GM21825 (cell line): ENCODE data around the gene BCKDK.

Experiments
- ATAC-seq: cut with Tn5 transposase; IDR thresholded peaks from one replicate; pipeline ENCODE4 v1.9.1; 2021; ENCODE audit warnings: mild to moderate bottlenecking, moderate library complexity; ENCODE audit not compliant: unreplicated experiment

The BCKDK gene

GRCh38 chr16:31080035-31080629, 28.1 kb upstream of the BCKDK start:
- ATAC-seq = no peak

DNA sequence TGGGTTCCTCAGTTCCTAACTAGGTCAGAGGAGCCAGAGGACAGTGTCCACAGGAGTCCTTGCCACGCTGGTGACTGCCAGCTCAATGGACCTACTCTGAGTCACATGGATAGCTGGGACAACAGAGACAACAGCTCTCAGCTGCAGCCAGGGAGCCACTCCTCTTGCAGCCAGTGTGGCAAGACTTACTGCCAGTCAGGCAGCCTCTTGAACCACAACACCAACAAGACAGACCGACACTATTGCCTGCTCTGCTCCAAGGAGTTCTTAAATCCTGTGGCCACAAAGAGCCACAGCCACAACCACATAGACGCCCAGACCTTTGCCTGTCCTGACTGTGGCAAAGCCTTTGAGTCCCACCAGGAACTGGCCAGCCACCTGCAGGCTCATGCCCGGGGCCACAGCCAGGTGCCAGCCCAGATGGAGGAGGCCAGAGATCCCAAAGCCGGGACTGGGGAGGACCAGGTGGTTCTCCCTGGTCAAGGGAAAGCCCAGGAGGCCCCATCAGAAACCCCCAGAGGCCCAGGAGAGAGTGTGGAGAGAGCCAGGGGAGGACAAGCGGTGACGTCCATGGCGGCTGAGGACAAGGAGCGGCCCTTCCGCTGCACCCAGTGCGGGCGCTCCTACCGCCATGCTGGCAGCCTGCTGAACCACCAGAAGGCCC, 27.3 kb upstream of the BCKDK start:
- ATAC-seq = no peak

- ATAC-seq = no peak
Measured at GRCh38 chr16:31081428-31082351, 26.5 kb upstream of the BCKDK start.

DNA sequence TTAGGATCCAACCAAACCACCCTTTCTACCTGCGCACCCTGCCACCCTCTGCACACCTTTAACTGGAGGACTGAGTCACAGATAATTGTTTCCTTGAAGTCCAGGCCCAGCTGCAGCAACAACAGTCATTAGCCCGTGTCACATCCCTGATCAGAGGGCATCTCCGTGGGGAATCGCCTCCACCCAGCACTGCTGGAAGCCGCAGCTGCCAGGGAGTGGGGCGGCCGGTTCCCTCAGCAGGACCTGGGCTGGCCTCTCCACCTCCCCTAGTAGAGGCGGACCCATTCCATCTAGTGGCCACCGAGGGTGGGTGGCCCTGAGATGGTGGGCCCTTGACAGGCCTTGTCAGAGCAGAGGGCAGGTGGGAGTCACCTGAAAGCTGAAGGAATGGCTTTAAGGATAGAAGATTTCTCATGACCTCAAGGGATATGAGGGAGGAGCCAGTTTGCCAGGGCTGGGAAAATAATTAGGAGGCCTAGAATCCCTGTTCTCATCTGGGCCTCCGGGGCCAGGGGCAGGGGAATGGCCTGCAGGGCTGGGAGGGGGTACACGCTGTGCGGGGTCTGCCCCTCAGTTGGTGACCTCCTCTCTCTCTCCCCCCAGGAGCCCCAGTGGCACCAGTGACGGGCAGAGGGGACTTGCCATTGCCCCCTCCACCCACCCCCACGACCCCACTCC, 25.7 kb upstream of the BCKDK start:
- no peak for ATAC-seq

GRCh38 chr16:31083081-31083480, 25.1 kb upstream of the BCKDK start:
- ATAC-seq = no peak

- ATAC-seq = no peak
Measured at GRCh38 chr16:31083556-31083955, 24.6 kb upstream of the BCKDK start.

DNA sequence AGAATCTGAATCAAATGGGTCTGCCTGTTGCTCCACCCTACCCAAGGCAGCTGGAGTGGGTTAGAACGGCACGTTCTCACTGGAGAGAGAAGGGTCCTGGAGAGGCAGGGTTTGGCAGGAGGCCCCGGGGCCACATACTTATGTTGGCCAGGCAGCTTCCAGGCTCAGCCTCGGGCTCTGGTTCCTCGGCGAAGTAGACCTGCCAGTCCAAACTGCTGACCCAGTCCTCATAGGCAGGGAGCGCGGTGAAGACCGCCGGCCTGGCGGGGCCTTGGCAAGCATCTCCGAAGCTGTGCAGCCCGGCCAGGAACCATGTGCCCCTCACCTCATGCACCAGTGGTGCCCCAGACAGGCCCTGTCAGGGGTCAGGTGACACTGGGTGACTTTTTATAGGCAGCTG, 24.2 kb upstream of the BCKDK start:
- ATAC-seq = no peak

DNA sequence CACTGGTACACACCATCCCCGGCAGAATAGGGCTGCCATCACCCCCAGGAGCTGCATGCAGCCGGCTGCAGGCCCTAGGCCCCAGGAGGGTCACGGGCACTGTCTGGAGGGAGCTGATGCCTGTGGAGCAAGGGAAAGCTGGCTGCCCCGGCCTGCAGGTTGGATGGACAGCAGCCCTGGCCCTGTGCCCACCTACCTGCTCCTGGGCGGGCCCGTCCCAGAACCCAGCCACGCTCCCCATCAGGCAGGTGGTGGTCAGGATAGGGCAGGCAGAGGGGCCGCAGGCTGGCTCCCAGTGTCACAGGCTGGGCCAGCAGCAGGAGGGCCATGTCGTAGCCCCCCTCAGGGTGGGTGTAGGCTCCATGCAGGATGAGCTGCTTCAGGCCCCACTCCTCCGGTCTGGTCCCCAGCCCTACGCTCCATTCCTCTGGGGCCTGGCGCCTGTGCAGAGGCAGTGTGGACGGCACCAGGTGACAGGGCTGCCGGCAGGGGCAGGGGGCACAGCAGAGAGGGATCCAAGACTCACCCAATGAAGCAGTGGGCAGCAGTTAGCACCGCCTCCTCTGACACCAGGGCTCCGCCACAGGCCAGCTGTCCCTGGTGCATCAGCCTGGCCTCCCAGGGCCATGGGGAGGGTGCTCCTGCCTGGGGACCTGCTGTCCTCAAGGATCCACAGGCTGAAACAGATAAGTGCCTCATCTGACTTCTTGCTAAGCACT, 23.4 kb upstream of the BCKDK start:
- no peak for ATAC-seq

GRCh38 chr16:31085411-31085810, 22.8 kb upstream of the BCKDK start:
- no peak for ATAC-seq

GRCh38 chr16:31085873-31086628, 22.1 kb upstream of the BCKDK start:
- no peak for ATAC-seq

- no peak for ATAC-seq
Measured at GRCh38 chr16:31086629-31086906, 21.6 kb upstream of the BCKDK start.

DNA sequence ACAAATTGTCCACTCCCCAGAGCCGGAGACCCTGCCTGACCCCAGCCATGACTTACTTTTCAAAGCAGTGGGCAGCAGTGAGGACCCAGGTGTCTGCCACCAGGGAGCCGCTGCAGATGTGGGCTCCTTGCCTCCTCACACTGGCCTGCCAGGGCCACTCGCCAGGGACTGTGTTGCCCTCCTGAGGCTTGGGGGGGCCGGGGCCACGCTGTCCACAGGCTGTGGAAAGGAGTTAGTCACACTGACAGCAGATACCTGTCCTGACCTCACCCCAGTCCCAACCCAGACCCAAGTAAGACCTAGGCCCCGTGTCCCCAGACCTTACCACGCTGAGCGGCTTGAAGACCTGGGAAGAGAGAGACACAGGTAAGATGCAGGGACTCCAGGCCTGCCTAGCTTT, 20.7 kb upstream of the BCKDK start:
- no peak for ATAC-seq

DNA sequence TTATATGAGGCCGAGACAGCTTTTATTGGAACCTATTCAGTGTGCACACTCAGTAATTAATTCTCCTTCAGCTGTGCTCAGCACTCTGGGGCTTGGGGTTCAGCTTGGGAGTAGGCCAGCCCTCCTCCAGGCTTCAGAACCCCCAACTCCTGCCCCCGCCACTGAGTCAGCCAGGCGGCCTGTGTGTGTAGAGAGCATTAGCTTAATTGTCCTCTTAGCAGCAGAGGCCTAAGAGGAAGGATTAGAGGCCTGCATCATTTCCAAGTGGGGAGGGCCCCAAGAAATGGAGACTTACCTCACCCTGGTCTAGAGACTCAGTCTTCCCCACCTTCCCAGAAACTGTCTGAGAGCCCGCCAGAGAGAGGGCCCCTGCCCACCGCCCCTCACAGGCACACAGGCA, 20.2 kb upstream of the BCKDK start:
- no peak for ATAC-seq

GRCh38 chr16:31088459-31089183, 19.6 kb upstream of the BCKDK start, which contains the start of gene PRSS53:
PRSS53 (minus strand) TSS chr16:31088943; CDS start chr16:31088809, 134 bp downstream.
- ATAC-seq = no peak

DNA sequence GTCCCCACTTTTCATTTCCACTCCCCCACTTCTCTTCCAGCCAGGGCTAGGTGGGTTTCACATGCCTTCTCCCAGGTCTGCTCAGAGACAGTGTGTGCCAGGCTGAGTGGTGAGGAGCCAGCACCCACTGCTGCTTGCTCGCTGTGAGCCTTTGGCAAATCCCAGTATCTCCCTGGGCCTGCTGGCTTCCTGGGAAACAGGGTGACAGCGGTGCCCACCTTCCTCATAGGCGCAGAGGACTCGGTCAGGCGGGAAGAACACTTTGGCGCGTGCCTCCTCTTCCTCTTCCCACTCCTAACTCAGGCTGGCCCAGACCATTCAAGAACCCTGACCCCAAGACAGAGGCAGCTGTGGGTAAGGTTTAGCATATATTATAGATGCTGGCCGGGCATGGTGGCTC, 19.0 kb upstream of the BCKDK start:
- ATAC-seq = no peak

DNA sequence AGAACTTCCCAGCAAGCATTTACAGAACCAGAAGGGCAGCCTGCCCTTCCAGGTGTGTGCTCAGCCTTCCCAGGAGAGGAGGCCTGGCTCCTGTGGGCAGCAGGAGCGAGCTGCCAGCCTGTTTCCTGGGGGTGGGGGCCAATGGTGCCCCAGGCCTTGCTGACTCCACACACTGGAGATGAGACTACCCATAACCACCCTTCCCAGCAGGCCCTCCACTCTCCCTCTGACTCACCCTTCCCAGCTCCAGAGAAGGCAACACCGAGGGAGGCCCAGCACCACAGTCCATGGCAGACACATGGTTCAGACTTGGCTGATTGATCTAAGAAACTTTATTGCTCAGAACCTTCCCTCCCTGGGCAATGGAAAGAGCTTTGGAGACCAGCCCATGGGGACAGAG, 17.6 kb upstream of the BCKDK start:
- ATAC-seq = no peak

DNA sequence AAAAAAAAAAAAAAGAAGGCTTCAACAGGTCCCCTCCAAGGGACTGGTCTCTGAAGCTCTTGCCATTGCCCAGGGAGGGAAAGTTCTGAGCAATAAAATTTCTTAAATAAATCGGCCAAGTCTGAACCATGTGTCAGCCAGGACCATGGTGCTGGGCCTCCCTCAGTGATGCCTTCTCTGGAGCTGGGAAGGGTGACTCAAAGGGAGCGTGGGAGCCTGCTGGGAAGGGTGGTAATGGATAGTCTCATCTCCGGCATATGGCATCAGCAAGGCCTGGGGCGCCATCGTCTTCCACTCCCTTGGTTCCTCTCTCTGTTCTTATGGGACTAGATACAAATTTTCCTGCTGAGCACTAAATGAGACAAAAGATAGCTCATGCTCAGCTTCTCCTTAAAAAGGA, 15.9 kb upstream of the BCKDK start:
- ATAC-seq = no peak

DNA sequence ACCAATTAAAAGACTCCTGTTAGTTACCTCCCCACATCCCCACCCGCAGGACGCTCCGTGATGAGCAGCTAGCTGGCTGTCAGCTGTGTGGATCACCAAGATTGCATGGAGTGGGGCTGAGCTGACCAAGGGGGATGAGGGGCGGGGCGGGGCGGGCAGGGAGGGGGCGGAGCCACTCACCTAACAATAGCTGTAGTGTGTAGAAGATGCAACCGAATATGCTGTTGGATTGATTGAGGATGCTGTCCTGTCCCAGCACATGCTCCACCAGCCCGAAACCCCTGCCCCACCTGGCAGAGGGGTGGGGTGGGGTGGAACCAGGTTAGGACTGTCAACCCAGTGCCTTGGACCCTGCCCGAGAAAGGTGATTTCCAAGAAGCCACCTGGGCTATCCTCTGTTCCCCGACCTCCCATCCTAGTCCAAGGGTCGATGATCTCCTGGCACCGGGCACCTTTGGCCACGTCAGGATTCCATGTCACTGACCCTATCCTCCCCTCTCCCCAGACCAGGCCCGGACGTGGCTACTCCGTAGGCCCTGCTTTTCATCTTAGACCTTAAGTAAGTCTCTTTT, 15.0 kb upstream of the BCKDK start:
- no peak for ATAC-seq

- no peak for ATAC-seq
Measured at GRCh38 chr16:31094088-31094423, 14.1 kb upstream of the BCKDK start.
